Measurements from ENCODE around the gene OCA2. TPM values are rescaled to one million over a fixed set of nuclear protein-coding genes. Genes with fewer than 3 reads are reported as not detected.

OCA2 gene
- total and polyA plus RNA-seq, 2 of the 8 experiments (the other 6 are each of a cell fraction or from before 2014, with no cell fraction given): 0.20 TPM

DNA sequence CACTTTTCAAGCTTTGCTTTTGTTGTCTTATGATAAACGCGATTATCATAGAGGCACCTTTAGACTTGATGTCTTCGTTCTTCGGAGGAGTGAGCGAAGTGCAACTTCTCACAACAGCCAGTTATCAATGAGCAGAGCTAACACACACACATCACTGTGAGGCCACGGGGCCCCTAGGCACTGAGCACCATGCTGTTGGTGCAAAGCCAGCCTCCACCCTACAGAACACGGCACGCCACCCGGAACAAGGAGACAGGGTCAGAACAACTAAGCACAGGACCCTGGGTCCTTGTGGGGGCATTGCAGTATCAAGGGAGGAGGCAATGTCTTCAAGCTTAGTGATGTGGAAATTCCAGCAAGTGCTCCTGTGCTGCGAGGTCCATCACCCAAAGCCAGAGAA lies 244.5 kb downstream of the OCA2 start:
- Histone ChIP-seq H3K9me3 (ENCODE audit: insufficient read depth in 2 of 2, low read depth in 1 of 2, low read length in 1 of 2) (no peaks in the 10 kb centered on the region; a peak in 1 of 4 replicates), H2AFZ (ENCODE audit: low read length) (no peak overlapping the region), H3K23ac (ENCODE audit: insufficient read length) (no peak overlapping the region), H2BK15ac (ENCODE audit: low read length) (no peak overlapping the region), H3K4me3 (ENCODE audit: extremely low read depth in 1 of 4, insufficient read depth in 2 of 4, low read depth in 3 of 4, low read length in 4 of 4) (no peak overlapping the region), H3K27me3 (replicated peaks in 1 of 4; ENCODE audit: control insufficient read depth in 3 of 4, extremely low read depth in 1 of 4, insufficient read depth in 3 of 4, low read length in 3 of 4) (no peaks in the 10 kb centered on the region), H4K8ac (ENCODE audit: extremely low read depth, insufficient read depth, low read length) (no peak overlapping the region), H3K79me1 (ENCODE audit: low read depth, low read length) (no peaks in the 10 kb centered on the region), H2BK5ac (ENCODE audit: low read depth, low read length) (no peak overlapping the region), H3K4ac (replicated peaks; ENCODE audit: insufficient read length, low read depth, low read length) (no peak overlapping the region), H3K9ac (replicated peaks in 1 of 4; ENCODE audit: extremely low read depth in 1 of 4, low read depth in 3 of 4, low read length in 3 of 4) (no peak overlapping the region), H2BK20ac (ENCODE audit: low read length) (0 out of 2 replicates have a peak overlapping the region, but pooled peaks have one; percentile 21), H4K20me1 (replicated peaks in 1 of 2; ENCODE audit: control insufficient read depth in 1 of 2, insufficient read depth in 2 of 2, low read length in 2 of 2) (no peaks in the 10 kb centered on the region), H3K4me2 (ENCODE audit: insufficient read depth in 1 of 2, low read depth in 2 of 2, low read length in 2 of 2) (no peak overlapping the region), H3K18ac (ENCODE audit: extremely low read depth, low read length) (no peak overlapping the region), H4K5ac (ENCODE audit: insufficient read length, low read depth, low read length) (no peak overlapping the region), H3K14ac (ENCODE audit: insufficient read length) (no peak overlapping the region), H2AK5ac (ENCODE audit: low read depth, low read length) (no peak overlapping the region), H3K23me2 (ENCODE audit: low read depth, low read length) (no peaks in the 10 kb centered on the region), H2BK12ac (ENCODE audit: low read depth, low read length) (no peak overlapping the region), H2BK120ac (replicated peaks; ENCODE audit: low read depth, low read length) (no peak overlapping the region), H3K79me2 (ENCODE audit: control insufficient read depth in 1 of 2, insufficient read depth in 2 of 2, low read length in 2 of 2) (no peaks in the 10 kb centered on the region), H3K36me3 (ENCODE audit: control insufficient read depth in 2 of 4, insufficient read depth in 4 of 4, low read length in 3 of 4) (no peaks in the 10 kb centered on the region), H3K56ac (replicated peaks; ENCODE audit: insufficient read length, low read depth, low read length) (no peak overlapping the region), H3K27ac (ENCODE audit: low read depth, low read length) (no peak overlapping the region), H4K91ac (replicated peaks; ENCODE audit: insufficient read length, low read length) (no peak overlapping the region), H3K4me1 (replicated peaks in 1 of 4; ENCODE audit: control insufficient read depth in 3 of 4, insufficient read depth in 4 of 4, low read length in 3 of 4) (no peaks in the 10 kb centered on the region)
- ChIA-PET POLR2A (ENCODE audit: partially characterized antibody) (no interaction called here), CTCF (ENCODE audit: partially characterized antibody) (interaction anchor here (1.0 to 1.6 kb wide), 5 partner anchors 80 to 964 kb away, joined by 3 to 5 read pairs (median 3); no protein-coding TSS in a partner anchor)
- WGBS, 2 experiments (ENCODE audit: extremely low coverage in 1 of 2, insufficient coverage in 1 of 2, insufficient read length in 1 of 2, insufficient replicate concordance in 2 of 2, low coverage in 1 of 2, low lambda C conversion rate in 2 of 2, missing lambda C conversion rate in 1 of 2): 94% methylated on average over 10 of the region's 10 CpGs; no CpG with 5 or more reads in 1 of the 2 experiments
- peak in 1 of 2 experiments; percentile 28 for DNase-seq (ENCODE audit: low read depth in 1 of 2, low spot score in 2 of 2)
- FAIRE-seq: no peak
- TF ChIP-seq, protein P1, sequence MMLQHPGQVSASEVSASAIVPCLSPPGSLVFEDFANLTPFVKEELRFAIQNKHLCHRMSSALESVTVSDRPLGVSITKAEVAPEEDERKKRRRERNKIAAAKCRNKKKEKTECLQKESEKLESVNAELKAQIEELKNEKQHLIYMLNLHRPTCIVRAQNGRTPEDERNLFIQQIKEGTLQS (IDR thresholded peaks at IDR 0.05; ENCODE audit: insufficient read depth, low read depth, low read length): no peak
- TF ChIP-seq SP1 (IDR thresholded peaks at IDR 0.05; ENCODE audit: low read depth, low read length): no peak
- no peak for TF ChIP-seq SIRT6 (IDR thresholded peaks at IDR 0.05; ENCODE audit: low read length)
- TF ChIP-seq ZNF274 (IDR thresholded peaks at IDR 0.05; ENCODE audit: borderline replicate concordance, extremely low read depth, low read length): no peak
- no peak for TF ChIP-seq ASH2L (IDR thresholded peaks at IDR 0.05; ENCODE audit: low read length)
- no peak for TF ChIP-seq SIX5 (IDR thresholded peaks at IDR 0.05; ENCODE audit: low read depth, low read length)

All from H1 (cell line).